B cell (primary cell): ENCODE data around the gene TRIM54. TPM values are rescaled to one million over a fixed set of nuclear protein-coding genes. Genes with fewer than 3 reads are reported as not detected.

Experiments used
- ATAC-seq: fragments of 200-7000 bp; cut with Tn5 transposase; one replicate; pipeline ENCODE4 v1.10.0; 2021; ENCODE audit warnings: low read depth, mild to moderate bottlenecking, moderate number of reproducible peaks, moderate library complexity
- CTCF ChIA-PET: fragments of 350-600 bp; sonication (Branson Sonifier 250); formaldehyde crosslinking; loops from one replicate; lab custom pipeline; 2021; ENCODE audit warnings: antibody characterized with exemption, inconsistent platforms; lab: Charles Lee
- POLR2A ChIA-PET: fragments of 350-600 bp; sonication (Branson Sonifier 250); formaldehyde crosslinking; loops from one replicate; lab custom pipeline; 2021; ENCODE audit warnings: antibody characterized with exemption; lab: Charles Lee
- DNase-seq: peaks from one replicate; pipeline ENCODE4 v3.0.0; 2013
- H2AFZ ChIP-seq: 2 replicates; pipeline ENCODE4 v1.6.1; 2012; ENCODE audit warnings: mild to moderate bottlenecking, low read depth, low read length; ENCODE audit not compliant: insufficient read depth, poor library complexity, severe bottlenecking
- H3K27ac ChIP-seq, 2 donors: 1 replicate in 1 of 2; 2 replicates in 1 of 2; pipeline ENCODE4 v1.5.1; 2012 to 2013; ENCODE audit warnings: low read length in 2 of 2, mild to moderate bottlenecking in 2 of 2, moderate library complexity in 1 of 2
- H3K27me3 ChIP-seq, 4 experiments: fragments of 200-600 bp in 1 of 4; sonication (generic) in 1 of 4; replicated peaks in 1 of 4; 1 replicate in 2 of 4; 2 replicates in 2 of 4; pipeline versions ENCODE4 v1.6.1 to v1.7.0; 2013 to 2016; ENCODE audit warnings: low read length in 3 of 4, mild to moderate bottlenecking in 2 of 4, mixed read lengths in 1 of 4, moderate library complexity in 1 of 4; ENCODE audit not compliant: insufficient read depth in 4 of 4, control insufficient read depth in 3 of 4; ENCODE audit errors: control extremely low read depth in 1 of 4
- H3K36me3 ChIP-seq, 2 experiments: replicated peaks in 1 of 2; 1 replicate in 1 of 2; 2 replicates in 1 of 2; pipeline versions ENCODE4 v1.6.1 to v1.7.1; 2013; ENCODE audit warnings: low read length in 1 of 2; ENCODE audit not compliant: insufficient read depth in 2 of 2, control insufficient read depth in 1 of 2; ENCODE audit errors: control extremely low read depth in 1 of 2, extremely low read depth in 1 of 2
- H3K4me1 ChIP-seq, 2 donors: fragments of 200-600 bp in 1 of 2; sonication (generic) in 1 of 2; 1 replicate in 1 of 2; 2 replicates in 1 of 2; pipeline versions ENCODE4 v1.5.1 to v1.6.1; 2013 to 2017; ENCODE audit warnings: low read length in 2 of 2; ENCODE audit not compliant: control insufficient read depth in 2 of 2, insufficient read depth in 2 of 2
- H3K4me2 ChIP-seq: replicated peaks from 2 replicates; pipeline ENCODE3; 2012; ENCODE audit warnings: mild to moderate bottlenecking, low read depth, low read length; ENCODE audit not compliant: poor library complexity, severe bottlenecking
- H3K4me3 ChIP-seq, 5 experiments: fragments of 200-600 bp in 1 of 5; sonication (generic) in 1 of 5; 1 replicate in 3 of 5; 2 replicates in 2 of 5; pipeline versions ENCODE4 v1.5.1 to v1.7.0; 2011 to 2016; ENCODE audit warnings: low read length in 4 of 5, mild to moderate bottlenecking in 4 of 5, low read depth in 2 of 5, control low read depth in 1 of 5, moderate library complexity in 1 of 5; ENCODE audit not compliant: insufficient read depth in 1 of 5; ENCODE audit errors: control extremely low read depth in 1 of 5, extremely low read depth in 1 of 5
- H3K79me2 ChIP-seq: fragments of 200-600 bp; sonication (generic); one replicate; pipeline ENCODE4 v1.6.0; 2016; ENCODE audit warnings: low read length; ENCODE audit not compliant: control insufficient read depth, insufficient read depth
- H3K9ac ChIP-seq: fragments of 200-600 bp; sonication (generic); 2 replicates; pipeline ENCODE4 v1.6.1; 2017; ENCODE audit warnings: mild to moderate bottlenecking, low read length, moderate library complexity
- H3K9me3 ChIP-seq, 3 donors: one replicate each; pipeline versions ENCODE4 v1.6.1 to v1.7.1; 2013; ENCODE audit warnings: low read length in 2 of 3; ENCODE audit not compliant: control insufficient read depth in 2 of 3, insufficient read depth in 1 of 3; ENCODE audit errors: control extremely low read depth in 1 of 3
- H4K20me1 ChIP-seq: 2 replicates; pipeline ENCODE4 v1.6.0; 2012; ENCODE audit warnings: mild to moderate bottlenecking, low read length; ENCODE audit not compliant: insufficient read depth, control insufficient read depth, poor library complexity, severe bottlenecking
- H3K27ac Mint-ChIP-seq: one replicate; pipeline ENCODE4 v1.8.0; 2021; ENCODE audit warnings: mixed read lengths
- H3K27me3 Mint-ChIP-seq: one replicate; pipeline ENCODE4 v1.8.0; 2021; ENCODE audit warnings: mixed read lengths
- H3K4me1 Mint-ChIP-seq: one replicate; pipeline ENCODE4 v1.8.0; 2021; ENCODE audit warnings: mixed read lengths
- H3K4me3 Mint-ChIP-seq: one replicate; pipeline ENCODE4 v1.8.0; 2021; ENCODE audit warnings: mixed read lengths
- H3K9me3 Mint-ChIP-seq: one replicate; pipeline ENCODE4 v1.8.0; 2022; ENCODE audit warnings: mixed read lengths; ENCODE audit not compliant: insufficient read depth
- CTCF ChIP-seq: fragments of 200-600 bp; IDR thresholded peaks from one replicate; pipeline ENCODE4 v1.8.0; 2022; ENCODE audit warnings: antibody characterized with exemption, mild to moderate bottlenecking
- EZH2 ChIP-seq: IDR thresholded peaks from 2 replicates; pipeline ENCODE4 v1.6.1; 2012; ENCODE audit warnings: borderline replicate concordance, low read depth, mild to moderate bottlenecking, moderate library complexity, low read length; ENCODE audit not compliant: insufficient read depth, poor library complexity, severe bottlenecking
- WGBS: methylation state at CpG from one replicate; pipeline ENCODE4 v1.1.5; 2013; ENCODE audit warnings: missing lambda C conversion rate; ENCODE audit not compliant: insufficient coverage; 5-methylcytosine and 5-hydroxymethylcytosine counted together
- intact Hi-C: fragments of 100-400 bp; cut with micrococcal nuclease; formaldehyde crosslinking; loops from one replicate; pipeline ENCODE4 v1.10.0; 2022
- polyA plus RNA-seq: library from polyadenylated mRNA; depleted of rRNA; stranded (reverse); fragments of >200 nt; gene quantifications from 2 replicates; pipeline ENCODE4 v1.2.3, GENCODE V29; 2012
- total RNA-seq, 2 donors: library from RNA; stranded (reverse); fragments of 120-200 nt in 1 of 2; gene quantifications; 1 replicate in 1 of 2; 2 replicates in 1 of 2; pipeline versions ENCODE4 v1.2.3 to v1.2.4, GENCODE V29; 2013 to 2022

Gene TRIM54
- total and polyA plus RNA-seq, 2 donors (not counting 1 experiment from before 2014, with no cell fraction given), result not detected

- H3K9ac ChIP-seq, result no peak overlapping the region
- no peak overlapping the region for H2AFZ ChIP-seq
- Mint-ChIP-seq H3K27ac (no peak overlapping the region), H3K27me3 (peaks cover 44% of the 10 kb centered on the region), H3K4me1 (no peaks in the 10 kb centered on the region), H3K4me3 (no peak overlapping the region), H3K9me3 (no peaks in the 10 kb centered on the region)
- no peak for TF ChIP-seq EZH2
- TF ChIP-seq CTCF, result no peak
- peaks cover 0 to 4% (median 0%) of the 10 kb centered on the region in 3 donors for H3K9me3 ChIP-seq
- H3K27me3 ChIP-seq, result peaks cover 0 to 32% (median 9%) of the 10 kb centered on the region in 4 experiments
- H3K79me2 ChIP-seq, result no peaks in the 10 kb centered on the region
- H3K4me2 ChIP-seq, result peak overlapping the region; percentile 28
- ATAC-seq (no peak), DNase-seq (no peak)
- WGBS, result 66% methylated on average over 9 of the region's 13 CpGs
- H3K36me3 ChIP-seq, result no peaks in the 10 kb centered on the region
- intact Hi-C loops, result loop anchor here (1.0 kb wide), 1 partner anchor 52 kb away; no protein-coding TSS in a partner anchor
- H3K4me1 ChIP-seq, result peaks cover 0 to 5% of the 10 kb centered on the region in 2 donors
- ChIA-PET POLR2A (no interaction called here), CTCF (interaction anchor here (0.6 to 1.9 kb wide), 3 partner anchors 29 to 94 kb away, joined by 3 to 10 read pairs (median 3); no protein-coding TSS in a partner anchor)
- H3K27ac ChIP-seq, result no peak overlapping the region
- H3K4me3 ChIP-seq, result no peak overlapping the region
- H4K20me1 ChIP-seq, result no peaks in the 10 kb centered on the region
Observed at GRCh38 chr2:27250652-27251379, 31.4 kb upstream of the TRIM54 start.

GRCh38 chr2:27251766-27252165 lies 30.5 kb upstream of the TRIM54 start:
- intact Hi-C loops, result no loop called here
- POLR2A ChIA-PET, result no interaction called here

More at GRCh38 chr2:27251766-27252165, 30.5 kb upstream of the TRIM54 start:
- H4K20me1 ChIP-seq, result no peaks in the 10 kb centered on the region
- ATAC-seq (no peak), DNase-seq (no peak)
- 77% methylated on average over 9 of the region's 13 CpGs for WGBS
- H3K79me2 ChIP-seq, result no peaks in the 10 kb centered on the region
- no peak overlapping the region for H3K27ac ChIP-seq
- CTCF ChIA-PET, result interaction anchor here (0.9 to 1.9 kb wide), 2 partner anchors 28 to 59 kb away, joined by 3 to 10 read pairs; no protein-coding TSS in a partner anchor
- peaks cover 0 to 4% (median 0%) of the 10 kb centered on the region in 3 donors for H3K9me3 ChIP-seq
- H3K4me1 ChIP-seq, result peaks cover 0 to 5% of the 10 kb centered on the region in 2 donors
- no peak for TF ChIP-seq EZH2
- no peak for TF ChIP-seq CTCF
- H3K27ac Mint-ChIP-seq, result no peak overlapping the region
- peaks cover 0 to 42% (median 12%) of the 10 kb centered on the region in 4 experiments for H3K27me3 ChIP-seq
- no peak overlapping the region for H3K4me3 ChIP-seq
- H3K9ac ChIP-seq, result no peak overlapping the region
- H3K27me3 Mint-ChIP-seq, result peaks cover 51% of the 10 kb centered on the region
- H2AFZ ChIP-seq, result no peak overlapping the region
- no peaks in the 10 kb centered on the region for H3K9me3 Mint-ChIP-seq
- no peak overlapping the region for H3K4me2 ChIP-seq
- H3K36me3 ChIP-seq, result no peaks in the 10 kb centered on the region
- H3K4me1 Mint-ChIP-seq, result no peaks in the 10 kb centered on the region
- no peak overlapping the region for H3K4me3 Mint-ChIP-seq
